Umbilical cord (tissue), 2 donors: ENCODE results near the gene FOXF2. TPM values are rescaled to one million over a fixed set of nuclear protein-coding genes. Genes with fewer than 3 reads are reported as not detected.

Experiments used
- DNase-seq: peaks from one replicate; pipeline ENCODE4 v3.0.0-alpha.2; 2015; ENCODE audit warnings: low spot score
- total RNA-seq: library from RNA; depleted of rRNA; stranded (reverse); fragments of >200 nt; gene quantifications from one replicate; pipeline ENCODE4 v1.2.3, GENCODE V29; 2014; ENCODE audit warnings: low replicate concordance; ENCODE audit not compliant: insufficient read depth

Gene FOXF2
- total RNA-seq, 1 donor from 2014 or later: 0.96 TPM

- no peak for DNase-seq
Measured at GRCh38 chr6:1390946-1391799, 1.8 kb downstream of the FOXF2 start.

- DNase-seq: no peak
Measured at GRCh38 chr6:1391800-1392309, 2.5 kb downstream of the FOXF2 start.

- no peak for DNase-seq
Measured at GRCh38 chr6:1392813-1393640, 3.7 kb downstream of the FOXF2 start.

GRCh38 chr6:1393641-1394283 is 4.4 kb downstream of the FOXF2 start:
- no peak for DNase-seq

- no peak for DNase-seq
Measured at GRCh38 chr6:1394514-1395463, 5.4 kb downstream of the FOXF2 start.

- DNase-seq: no peak
Measured at GRCh38 chr6:1395506-1395905, 6.1 kb downstream of the FOXF2 start.

GRCh38 chr6:1395941-1396908 is 6.8 kb downstream of the FOXF2 start:
- no peak for DNase-seq

GRCh38 chr6:1396952-1397868 is 7.8 kb downstream of the FOXF2 start:
- peak; percentile 76 for DNase-seq

- DNase-seq: no peak
Measured at GRCh38 chr6:1399085-1399780, 9.9 kb downstream of the FOXF2 start.

GRCh38 chr6:1400126-1400850 is 10.9 kb downstream of the FOXF2 start:
- no peak for DNase-seq

- no peak for DNase-seq
Measured at GRCh38 chr6:1402369-1402768, 13.0 kb downstream of the FOXF2 start.

GRCh38 chr6:1402868-1403267 is 13.5 kb downstream of the FOXF2 start:
- no peak for DNase-seq

- no peak for DNase-seq
Measured at GRCh38 chr6:1403851-1404712, 14.7 kb downstream of the FOXF2 start.

GRCh38 chr6:1404713-1405098 is 15.3 kb downstream of the FOXF2 start:
- no peak for DNase-seq

GRCh38 chr6:1405221-1405620 is 15.8 kb downstream of the FOXF2 start:
- no peak for DNase-seq
